HK-2 (cell line): Measurements from ENCODE around the gene TWF2.

Source experiments
- DNase-seq: peaks from one replicate; pipeline ENCODE4 v3.0.0-alpha.2; 2018; ENCODE audit not compliant: unreplicated experiment

TWF2 gene

DNA sequence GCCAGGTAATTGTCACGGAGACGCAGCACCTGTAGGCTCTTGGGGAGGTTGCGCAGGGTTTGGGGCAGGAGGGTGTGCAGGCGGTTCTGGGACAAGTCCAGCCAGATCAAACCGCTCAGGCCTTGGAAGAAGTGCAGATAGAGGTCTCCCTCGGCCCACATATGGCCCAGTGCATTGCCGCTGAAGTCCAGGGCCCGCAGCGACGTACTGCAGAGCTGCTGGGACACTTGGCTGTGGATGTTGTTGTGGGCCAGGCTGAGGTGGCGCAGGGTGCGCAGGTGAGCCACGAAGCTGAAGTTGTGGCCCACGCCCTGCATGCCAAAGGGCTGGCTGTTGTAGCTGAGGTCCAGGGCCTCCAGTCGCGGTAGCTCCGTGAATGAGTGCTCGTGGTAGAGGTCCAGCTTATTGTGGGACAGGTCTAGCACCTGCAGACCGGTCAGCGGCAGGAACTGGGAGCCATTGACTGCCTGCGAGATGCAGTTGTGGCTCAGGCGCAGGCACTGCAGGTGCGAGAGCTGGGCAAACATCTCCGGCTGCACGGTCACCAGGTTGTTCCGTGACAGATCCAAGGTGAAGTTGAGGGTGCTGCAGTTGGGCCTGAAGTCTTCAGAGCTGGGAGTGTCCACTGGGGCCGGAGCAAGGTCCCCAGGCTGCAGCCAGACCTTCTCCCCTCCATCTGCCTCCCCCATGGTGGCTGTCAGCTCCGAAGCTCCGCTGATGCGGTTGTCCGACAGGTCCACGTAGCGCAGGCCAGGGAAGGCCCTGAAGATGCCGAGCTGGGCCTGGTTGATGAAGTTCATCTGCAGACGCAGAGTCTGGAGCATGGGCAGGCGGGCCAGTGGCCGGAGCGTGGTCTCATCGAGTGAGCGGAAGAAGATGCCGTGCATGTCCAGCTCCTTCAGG lies 16.4 kb downstream of the TWF2 start:
- DNase-seq: no peak

DNA sequence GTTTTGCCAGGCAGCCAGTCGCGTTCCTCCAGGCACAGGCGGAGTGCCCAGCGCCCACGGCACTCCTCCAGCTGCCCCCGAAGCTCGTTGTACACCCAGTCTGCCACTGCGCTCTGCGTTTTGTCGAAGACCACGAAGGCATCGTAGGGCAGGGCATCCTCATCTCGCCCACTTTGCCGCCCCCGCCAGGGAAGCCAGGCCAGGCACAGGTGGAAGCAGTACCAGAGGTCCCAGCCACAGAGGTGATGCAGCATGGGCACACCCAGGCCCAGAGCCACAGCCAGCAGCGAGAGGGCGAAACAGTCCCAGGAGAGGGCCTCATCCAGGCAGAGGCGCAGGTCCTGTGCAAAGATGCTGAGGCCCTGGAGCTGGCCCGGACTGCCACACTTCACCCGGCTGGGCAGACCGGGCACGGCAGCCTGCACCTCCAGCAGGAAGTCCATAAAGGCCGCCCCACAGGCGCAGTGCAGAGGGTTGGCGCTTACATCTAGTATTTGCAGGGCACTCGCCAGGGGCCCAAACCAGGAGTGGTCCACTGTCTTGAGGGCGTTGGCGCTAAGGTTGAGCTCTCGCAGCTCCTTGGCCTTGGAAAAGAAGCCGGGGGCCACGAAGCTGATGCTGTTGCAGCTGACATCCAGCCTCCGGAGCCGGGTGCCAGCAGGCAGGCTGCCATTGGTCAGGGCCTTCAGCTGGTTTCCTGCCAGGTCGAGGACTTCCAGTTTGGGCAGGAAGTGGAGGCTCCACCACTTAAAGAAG lies 17.2 kb downstream of the TWF2 start:
- DNase-seq: no peak

GRCh38 chr3:52221141-52221562 lies 17.8 kb downstream of the TWF2 start:
- no peak for DNase-seq

DNA sequence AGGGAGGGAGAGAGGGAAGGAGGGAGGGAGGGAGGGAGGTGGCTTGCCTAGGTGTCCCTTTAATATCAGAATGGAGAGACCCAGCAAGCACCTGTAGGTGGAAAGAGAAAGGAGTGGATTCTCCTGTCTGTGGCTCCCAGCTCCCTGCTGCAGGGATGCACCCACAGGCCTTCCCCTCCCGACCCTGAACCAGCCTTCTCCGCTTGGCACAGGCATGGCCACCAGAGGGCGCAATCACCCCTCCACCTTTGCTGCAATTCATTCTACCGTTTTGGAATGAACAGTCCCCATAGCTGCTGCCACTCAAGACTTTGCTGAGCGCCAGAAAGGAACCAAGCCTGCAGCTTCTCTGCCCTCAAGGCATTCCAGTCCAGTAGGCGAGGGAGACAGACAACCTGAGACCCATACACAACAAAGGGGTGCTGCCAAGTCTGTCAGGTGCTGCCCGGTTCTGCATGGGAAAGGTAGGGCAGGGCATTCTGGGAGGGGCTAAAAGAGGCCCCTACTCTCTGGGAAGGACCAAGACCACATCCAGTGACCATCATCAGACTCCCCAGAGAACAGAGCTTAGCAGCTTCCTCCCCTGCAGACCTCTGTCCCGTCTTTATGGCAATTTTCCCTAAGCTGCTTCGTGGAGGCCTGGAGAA lies 18.5 kb downstream of the TWF2 start:
- DNase-seq: peak; percentile 80

- DNase-seq: no peak
Measured at GRCh38 chr3:52218937-52219650, 19.9 kb downstream of the TWF2 start.

GRCh38 chr3:52218454-52218853 lies 20.5 kb downstream of the TWF2 start:
- no peak for DNase-seq

GRCh38 chr3:52218026-52218425 lies 20.9 kb downstream of the TWF2 start:
- no peak for DNase-seq

DNA sequence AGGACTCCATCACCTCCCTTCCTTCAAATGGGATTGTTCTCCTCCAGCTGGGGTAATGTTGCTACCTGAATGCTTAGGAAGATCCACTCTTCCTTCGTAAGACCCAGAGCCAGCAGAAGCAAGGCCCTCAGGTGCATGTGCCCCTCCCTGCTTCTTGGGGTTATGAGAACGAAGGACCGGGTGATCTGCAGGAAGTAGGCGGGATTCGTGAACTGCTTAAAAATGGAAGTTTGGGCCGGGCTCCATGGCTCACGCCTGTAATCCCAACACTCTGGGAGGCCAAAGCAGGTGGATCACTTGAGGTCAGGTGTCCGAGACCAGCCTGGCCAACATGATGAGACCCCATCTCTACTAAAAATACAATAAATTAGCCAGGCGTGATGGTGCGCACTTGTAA lies 21.6 kb downstream of the TWF2 start:
- no peak for DNase-seq

- DNase-seq: peak; percentile 38
Measured at GRCh38 chr3:52216585-52217408, 22.2 kb downstream of the TWF2 start.

DNA sequence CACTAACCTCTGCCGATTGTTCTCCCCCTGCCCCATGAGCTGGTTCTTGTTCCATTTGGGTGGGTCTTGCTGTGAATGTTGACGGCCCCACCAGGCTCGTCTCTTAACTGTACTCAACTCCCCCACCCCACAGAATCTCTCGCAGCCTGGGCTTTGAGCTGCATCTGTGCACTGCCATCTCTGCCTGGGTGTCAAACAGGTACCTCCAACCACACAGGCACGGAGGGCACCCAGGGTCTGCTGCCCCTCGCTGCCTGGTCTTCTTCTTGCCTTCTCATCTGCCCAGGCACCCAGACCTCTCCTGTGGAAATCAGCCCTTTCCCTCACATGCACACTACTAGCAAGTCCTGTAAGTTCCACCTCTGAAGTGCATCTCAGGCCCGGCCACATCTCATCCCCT lies 23.6 kb downstream of the TWF2 start:
- DNase-seq: no peak

GRCh38 chr3:52213901-52214300 lies 25.1 kb downstream of the TWF2 start:
- no peak for DNase-seq

GRCh38 chr3:52213005-52213404 lies 26.0 kb downstream of the TWF2 start:
- DNase-seq: no peak

DNA sequence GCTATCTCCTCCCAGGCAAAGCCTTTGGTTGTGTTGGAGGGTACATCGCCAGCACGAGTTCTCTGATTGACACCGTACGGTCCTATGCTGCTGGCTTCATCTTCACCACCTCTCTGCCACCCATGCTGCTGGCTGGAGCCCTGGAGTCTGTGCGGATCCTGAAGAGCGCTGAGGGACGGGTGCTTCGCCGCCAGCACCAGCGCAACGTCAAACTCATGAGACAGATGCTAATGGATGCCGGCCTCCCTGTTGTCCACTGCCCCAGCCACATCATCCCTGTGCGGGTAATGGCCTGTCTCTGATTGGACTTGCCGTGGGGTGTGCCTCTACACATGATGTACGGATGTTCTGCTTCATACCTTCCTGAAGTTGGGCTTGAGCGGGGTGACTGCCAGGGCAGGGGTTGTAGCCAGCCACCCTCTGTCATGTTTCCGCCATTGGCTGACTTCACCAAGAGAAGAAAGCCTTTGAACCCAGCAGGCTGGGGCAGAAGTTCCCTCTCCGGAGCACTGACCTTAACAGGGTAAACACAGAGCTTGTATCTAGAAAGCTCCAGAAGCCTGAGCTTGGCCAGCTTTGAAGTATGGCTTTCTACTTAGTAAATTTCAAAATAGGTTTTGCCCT lies 27.6 kb downstream of the TWF2 start:
- no peak for DNase-seq

DNA sequence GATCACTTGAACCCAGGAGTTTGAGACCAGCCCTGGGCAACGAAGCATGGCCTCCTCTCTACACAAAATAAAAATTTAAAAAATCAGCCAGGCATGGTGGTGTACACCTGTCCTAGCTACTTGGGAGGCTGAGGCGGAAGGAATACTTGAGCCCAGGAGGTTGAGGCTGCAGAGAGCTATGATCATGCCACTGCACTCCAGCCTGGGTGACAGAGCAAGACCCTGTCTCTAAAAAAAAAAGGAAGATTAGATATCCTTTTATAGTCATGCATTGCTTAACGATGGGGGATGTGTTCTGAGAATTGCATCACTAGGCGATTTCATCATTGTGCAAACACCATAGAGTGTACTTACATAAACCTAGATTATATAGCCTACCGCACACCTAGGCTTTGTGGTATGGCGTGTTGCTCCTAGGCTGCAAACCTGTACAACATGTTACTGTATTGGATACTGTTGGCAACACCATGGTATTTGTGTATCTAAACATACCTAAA lies 28.4 kb downstream of the TWF2 start:
- no peak for DNase-seq

DNA sequence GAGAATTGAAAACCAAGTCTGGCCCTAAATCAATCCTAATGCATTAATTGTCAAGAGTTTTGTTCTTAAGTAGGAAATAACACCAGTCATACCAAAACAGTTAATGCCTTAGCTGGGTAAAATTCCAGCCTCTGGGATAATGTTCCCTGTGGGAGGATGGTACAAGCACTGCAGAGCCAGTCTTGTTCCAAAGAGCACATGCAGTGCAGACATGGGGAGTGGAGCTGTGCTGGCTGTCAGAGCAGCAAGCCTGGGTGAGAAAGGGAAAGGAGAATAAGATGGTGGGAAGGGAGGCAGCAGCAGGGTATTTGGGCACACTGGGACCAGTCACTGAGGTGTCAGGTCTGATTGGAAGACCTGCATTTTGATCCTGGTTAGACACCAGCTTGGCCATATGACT lies 28.9 kb downstream of the TWF2 start:
- no peak for DNase-seq

DNA sequence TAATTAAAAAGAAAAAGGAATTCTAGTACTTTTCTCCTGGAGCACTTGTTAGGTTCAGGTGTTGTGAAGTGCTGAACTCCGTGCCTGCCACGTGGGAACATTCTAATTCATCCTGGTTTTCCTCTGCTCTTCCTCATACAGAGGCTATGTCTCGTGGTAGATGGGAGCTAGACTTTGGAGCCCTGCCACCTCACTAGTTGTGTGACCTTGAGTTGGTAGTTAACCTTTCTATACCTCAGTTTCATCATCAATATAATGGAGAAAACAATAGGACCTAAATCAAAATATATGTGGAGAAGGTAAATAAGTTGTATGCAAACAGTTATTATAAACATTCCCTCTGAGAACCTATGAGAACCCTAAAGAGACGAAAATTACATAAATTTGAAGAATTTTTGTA lies 30.4 kb downstream of the TWF2 start:
- no peak for DNase-seq

GRCh38 chr3:52205727-52206372 lies 33.1 kb downstream of the TWF2 start:
- no peak for DNase-seq

- DNase-seq: no peak
Measured at GRCh38 chr3:52204337-52205073, 34.5 kb downstream of the TWF2 start.

DNA sequence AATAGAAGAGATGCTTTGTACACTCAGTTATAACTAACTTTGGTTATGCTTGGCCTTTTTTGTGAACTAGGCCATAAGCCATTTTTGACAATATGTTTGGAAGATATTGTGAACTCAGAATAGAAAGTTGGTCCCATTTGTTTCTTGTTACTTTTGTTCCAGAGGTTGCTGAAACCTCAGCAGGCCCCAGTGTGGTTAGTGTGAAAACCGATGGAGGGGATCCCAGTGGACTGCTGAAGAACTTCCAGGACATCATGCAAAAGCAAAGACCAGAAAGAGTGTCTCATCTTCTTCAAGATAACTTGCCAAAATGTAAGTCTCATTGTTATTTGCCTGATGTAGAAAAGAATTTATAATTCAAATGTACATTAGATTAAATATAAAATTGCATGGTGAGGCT lies 35.3 kb downstream of the TWF2 start:
- no peak for DNase-seq
